ENCODE results near the gene MEGF11. TPM values are rescaled to one million over a fixed set of nuclear protein-coding genes. Genes with fewer than 3 reads are reported as not detected.

The MEGF11 gene
- total RNA-seq, 1 experiment from 2014 or later, result 1.2 TPM

DNA sequence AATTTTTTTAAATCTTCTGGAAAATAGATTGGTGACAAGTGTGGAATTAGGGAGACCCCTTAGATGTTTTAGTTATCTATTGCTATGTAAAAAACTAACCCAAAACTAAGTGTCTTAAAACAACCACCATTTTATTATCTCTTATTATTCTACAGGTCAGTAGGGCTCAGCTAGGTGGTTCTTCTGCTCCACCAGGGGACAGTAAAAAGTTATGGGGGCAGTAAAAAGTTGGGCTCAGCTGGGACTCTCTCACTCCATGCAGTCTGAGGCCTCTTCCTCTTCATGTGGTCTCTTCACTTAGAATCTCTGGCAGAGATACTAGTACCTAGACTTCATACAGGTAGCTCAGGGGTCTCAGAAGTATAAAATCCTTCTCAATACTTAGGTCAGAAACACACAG is 21.8 kb upstream of the MEGF11 start:
- no peak for DNase-seq
- Mint-ChIP-seq H3K9me3 (no peaks in the 10 kb centered on the region), H3K36me3 (ENCODE audit: insufficient read depth in 1 of 3, low read depth in 3 of 3) (peaks cover 0 to 2% (median 0%) of the 10 kb centered on the region in 3 experiments; a peak in 1 of 7 replicates), H3K4me3 (no peak overlapping the region), H3K27ac (no peak overlapping the region), H3K27me3 (ENCODE audit: low read depth) (peaks cover 6% of the 10 kb centered on the region), H3K4me1 (peaks cover 7 to 8% of the 10 kb centered on the region in 2 experiments)
- Histone ChIP-seq H2BK12ac (ENCODE audit: insufficient read length, low read depth, low read length) (no peak overlapping the region), H3K4me1 (ENCODE audit: insufficient read depth, low read length) (no peaks in the 10 kb centered on the region), H3K56ac (ENCODE audit: insufficient read length, low read depth, low read length) (no peak overlapping the region), H2BK120ac (ENCODE audit: low read depth, low read length, poor library complexity, severe bottlenecking) (no peak overlapping the region), H2BK5ac (ENCODE audit: insufficient read length, low read length) (no peak overlapping the region), H3K27me3 (ENCODE audit: insufficient read depth, low read length) (no peaks in the 10 kb centered on the region), H3K4me2 (ENCODE audit: insufficient read depth, insufficient read length, low read length) (no peak overlapping the region), H2BK15ac (ENCODE audit: low read depth, low read length) (no peak overlapping the region), H4K91ac (ENCODE audit: insufficient read length, low read depth, low read length) (no peak overlapping the region), H3K23ac (ENCODE audit: insufficient read length, low read depth, low read length) (no peak overlapping the region), H3T11ph (ENCODE audit: low read length) (no peak overlapping the region), H2AFZ (ENCODE audit: low read length) (no peak overlapping the region), H3K9me3 (ENCODE audit: control insufficient read depth, low read depth, low read length) (no peaks in the 10 kb centered on the region), H2BK20ac (ENCODE audit: low read depth, low read length, poor library complexity, severe bottlenecking) (no peak overlapping the region), H3K18ac (ENCODE audit: insufficient read length, low read depth, low read length) (no peak overlapping the region), H2AK5ac (ENCODE audit: insufficient read length, low read length) (no peak overlapping the region), H3K14ac (ENCODE audit: insufficient read depth, low read length) (no peak overlapping the region), H3K27ac (ENCODE audit: insufficient read length, low read depth, low read length) (no peak overlapping the region), H3K9ac (ENCODE audit: extremely low read depth, insufficient read length, low read length) (no peak overlapping the region), H3K79me1 (ENCODE audit: insufficient read depth, low read depth, low read length, poor library complexity, severe bottlenecking) (no peaks in the 10 kb centered on the region), H3K79me2 (ENCODE audit: insufficient read depth, low read length) (no peaks in the 10 kb centered on the region), H4K20me1 (ENCODE audit: control insufficient read depth, insufficient read depth, insufficient read length) (no peaks in the 10 kb centered on the region), H4K5ac (ENCODE audit: insufficient read length, low read depth, low read length) (no peak overlapping the region), H4K8ac (replicated peaks; ENCODE audit: insufficient read length, low read depth, low read length) (no peak overlapping the region), H3K23me2 (ENCODE audit: insufficient read length, low read depth, low read length, poor library complexity, severe bottlenecking) (no peaks in the 10 kb centered on the region), H3K4ac (ENCODE audit: low read depth, low read length) (no peak overlapping the region)
- TF ChIP-seq, protein P1, sequence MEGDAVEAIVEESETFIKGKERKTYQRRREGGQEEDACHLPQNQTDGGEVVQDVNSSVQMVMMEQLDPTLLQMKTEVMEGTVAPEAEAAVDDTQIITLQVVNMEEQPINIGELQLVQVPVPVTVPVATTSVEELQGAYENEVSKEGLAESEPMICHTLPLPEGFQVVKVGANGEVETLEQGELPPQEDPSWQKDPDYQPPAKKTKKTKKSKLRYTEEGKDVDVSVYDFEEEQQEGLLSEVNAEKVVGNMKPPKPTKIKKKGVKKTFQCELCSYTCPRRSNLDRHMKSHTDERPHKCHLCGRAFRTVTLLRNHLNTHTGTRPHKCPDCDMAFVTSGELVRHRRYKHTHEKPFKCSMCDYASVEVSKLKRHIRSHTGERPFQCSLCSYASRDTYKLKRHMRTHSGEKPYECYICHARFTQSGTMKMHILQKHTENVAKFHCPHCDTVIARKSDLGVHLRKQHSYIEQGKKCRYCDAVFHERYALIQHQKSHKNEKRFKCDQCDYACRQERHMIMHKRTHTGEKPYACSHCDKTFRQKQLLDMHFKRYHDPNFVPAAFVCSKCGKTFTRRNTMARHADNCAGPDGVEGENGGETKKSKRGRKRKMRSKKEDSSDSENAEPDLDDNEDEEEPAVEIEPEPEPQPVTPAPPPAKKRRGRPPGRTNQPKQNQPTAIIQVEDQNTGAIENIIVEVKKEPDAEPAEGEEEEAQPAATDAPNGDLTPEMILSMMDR (conservative IDR thresholded peaks at IDR 0.05), result no peak
